Activated naive CD4-positive, alpha-beta T cell treated with anti-CD3 and anti-CD28 coated beads, Interleukin-2, amount 10 ng/mL, durations not matched to agents 7 days and 5 days (primary cell): ENCODE data around the gene ARF5.

Experiments used
- CTCF ChIA-PET: fragments of 350-600 bp; sonication (Branson Sonifier 250); formaldehyde crosslinking; loops from one replicate; lab custom pipeline; 2021; ENCODE audit warnings: antibody characterized with exemption; lab: Charles Lee
- DNase-seq: peaks from one replicate; pipeline ENCODE4 v3.0.0-alpha.2; 2020
- H3K27ac Mint-ChIP-seq: one replicate; pipeline ENCODE4 v1.8.0; 2021; ENCODE audit warnings: mild to moderate bottlenecking, moderate library complexity, mixed read lengths
- H3K27me3 Mint-ChIP-seq: one replicate; pipeline ENCODE4 v1.8.0; 2021; ENCODE audit warnings: mild to moderate bottlenecking, mixed read lengths
- H3K36me3 Mint-ChIP-seq: one replicate; pipeline ENCODE4 v1.8.0; 2021; ENCODE audit warnings: mixed read lengths
- H3K4me1 Mint-ChIP-seq: one replicate; pipeline ENCODE4 v1.8.0; 2021; ENCODE audit warnings: mixed read lengths
- H3K4me3 Mint-ChIP-seq: one replicate; pipeline ENCODE4 v1.8.0; 2021; ENCODE audit warnings: mild to moderate bottlenecking, moderate library complexity, mixed read lengths
- H3K9me3 Mint-ChIP-seq: one replicate; pipeline ENCODE4 v1.8.0; 2021; ENCODE audit warnings: mixed read lengths

ARF5 gene

DNA sequence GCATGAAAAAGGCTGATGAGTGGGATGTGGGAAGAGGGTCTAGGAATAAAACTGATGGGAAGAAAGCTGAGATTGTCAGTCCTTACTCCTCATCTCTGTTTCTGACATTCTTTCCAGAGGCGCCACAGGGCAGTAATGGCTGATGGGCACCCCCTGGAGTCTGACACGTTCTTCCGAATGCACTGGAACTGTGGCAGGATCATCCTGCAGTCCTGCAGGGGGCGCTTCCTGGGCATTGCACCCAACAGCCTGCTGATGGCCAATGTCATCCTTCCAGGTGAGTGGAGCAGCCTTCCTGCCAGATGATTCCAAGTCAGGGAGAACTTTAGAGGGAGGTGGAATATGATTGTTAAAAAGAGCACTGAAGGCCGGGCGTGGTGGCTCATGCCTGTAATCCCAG is 10.1 kb downstream of the ARF5 start:
- Mint-ChIP-seq H3K27ac (no peak overlapping the region), H3K36me3 (no peaks in the 10 kb centered on the region), H3K27me3 (peaks cover 8% of the 10 kb centered on the region), H3K4me1 (no peaks in the 10 kb centered on the region), H3K9me3 (no peaks in the 10 kb centered on the region), H3K4me3 (no peak overlapping the region)
- DNase-seq: no peak
- CTCF ChIA-PET: interaction anchor here (1.3 kb wide), 1 partner anchor 10 kb away, joined by 3 read pairs; the partner anchor contains the start of gene ARF5

DNA sequence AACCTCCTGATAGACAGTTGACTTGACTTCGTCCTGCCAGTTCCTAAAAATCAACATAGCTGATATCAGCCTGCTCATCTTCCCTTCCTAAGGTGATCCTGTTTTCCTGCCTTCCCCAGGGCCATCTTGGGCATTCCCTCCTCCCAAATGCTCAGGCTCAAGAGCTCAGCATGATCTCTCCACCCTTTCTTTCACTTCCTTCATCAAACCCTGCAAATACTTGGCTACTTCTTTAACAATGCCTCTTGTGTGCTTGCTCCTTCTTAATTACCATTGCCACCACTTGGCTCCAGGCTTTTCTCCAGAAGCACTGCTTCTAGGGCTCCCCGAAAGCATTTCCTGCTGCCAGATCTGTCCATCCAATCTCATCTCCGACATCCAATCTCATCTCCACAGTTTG is 12.7 kb downstream of the ARF5 start:
- CTCF ChIA-PET: no interaction called here
- DNase-seq: no peak
- no peaks in the 10 kb centered on the region for H3K36me3 Mint-ChIP-seq
- no peak overlapping the region for H3K27ac Mint-ChIP-seq
- H3K4me1 Mint-ChIP-seq: no peaks in the 10 kb centered on the region
- no peak overlapping the region for H3K4me3 Mint-ChIP-seq
- H3K27me3 Mint-ChIP-seq: peaks cover 5% of the 10 kb centered on the region
- no peaks in the 10 kb centered on the region for H3K9me3 Mint-ChIP-seq

DNA sequence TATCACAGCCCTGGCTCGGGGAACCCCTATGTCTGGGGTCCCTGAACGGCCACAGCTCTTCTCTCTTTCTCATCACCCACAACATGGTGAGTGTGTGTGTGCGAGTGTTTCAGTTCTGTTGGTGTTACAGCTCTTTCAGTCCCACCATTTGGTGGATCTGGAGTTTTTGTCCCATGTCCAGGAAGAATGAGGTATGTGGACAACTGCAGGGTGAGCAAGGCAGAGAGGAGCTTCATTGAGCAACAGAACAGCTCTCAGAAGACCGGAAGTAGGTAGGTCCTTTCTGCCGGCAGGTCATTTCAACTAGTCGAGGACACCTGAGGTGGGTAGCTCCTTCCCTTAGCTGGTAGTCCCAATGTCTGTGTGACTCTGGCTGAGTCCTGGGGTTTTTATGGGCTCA is 20.2 kb downstream of the ARF5 start:
- Mint-ChIP-seq H3K27me3 (peaks cover 17% of the 10 kb centered on the region), H3K9me3 (no peaks in the 10 kb centered on the region), H3K4me1 (no peaks in the 10 kb centered on the region), H3K27ac (no peak overlapping the region), H3K36me3 (no peaks in the 10 kb centered on the region), H3K4me3 (no peak overlapping the region)
- no peak for DNase-seq
- CTCF ChIA-PET: no interaction called here

DNA sequence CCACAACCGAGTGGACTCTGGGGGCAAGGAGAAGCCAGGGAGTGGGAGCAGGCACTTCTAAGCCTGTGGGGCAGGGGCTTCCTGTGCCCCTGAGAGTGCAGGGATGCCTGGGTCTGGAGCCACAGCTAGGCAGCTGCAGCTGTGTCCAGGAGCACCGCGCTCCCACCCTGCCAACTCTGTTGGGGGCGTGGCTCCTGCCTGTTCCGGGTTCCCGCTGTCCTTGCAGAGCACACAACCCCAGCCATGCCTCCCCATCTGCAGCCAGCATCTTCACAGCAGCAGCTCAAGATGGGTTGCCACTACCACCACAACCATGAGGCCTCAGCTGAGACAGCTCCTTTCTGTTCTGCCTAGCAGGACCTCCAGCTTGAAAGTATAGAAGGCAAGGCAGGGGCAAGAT is 21.1 kb downstream of the ARF5 start:
- Mint-ChIP-seq H3K27me3 (peaks cover 26% of the 10 kb centered on the region), H3K4me1 (no peaks in the 10 kb centered on the region), H3K27ac (no peak overlapping the region), H3K4me3 (no peak overlapping the region), H3K9me3 (no peaks in the 10 kb centered on the region), H3K36me3 (no peaks in the 10 kb centered on the region)
- DNase-seq: no peak
- CTCF ChIA-PET: no interaction called here

DNA sequence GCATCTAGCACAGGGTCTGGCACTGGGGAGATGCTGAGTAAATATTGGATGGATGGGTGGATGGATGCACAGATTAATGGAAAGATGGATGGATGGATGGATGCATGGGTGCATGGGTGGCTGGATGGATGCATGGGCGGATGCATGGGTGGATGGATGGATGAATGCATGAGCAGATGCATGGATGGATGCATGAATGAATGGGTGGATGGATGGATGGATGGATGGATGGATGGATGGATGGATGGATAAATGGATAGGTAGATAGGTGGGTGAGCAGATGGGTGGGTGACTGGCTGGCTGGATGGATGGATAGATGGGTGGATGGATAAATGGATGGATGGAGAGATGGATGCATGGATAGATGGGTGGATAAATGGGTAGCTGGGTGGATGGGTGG is 24.1 kb downstream of the ARF5 start:
- CTCF ChIA-PET: no interaction called here
- DNase-seq: no peak
- no peak overlapping the region for H3K27ac Mint-ChIP-seq
- no peaks in the 10 kb centered on the region for H3K36me3 Mint-ChIP-seq
- peaks cover 55% of the 10 kb centered on the region for H3K27me3 Mint-ChIP-seq
- H3K9me3 Mint-ChIP-seq: no peaks in the 10 kb centered on the region
- H3K4me3 Mint-ChIP-seq: no peak overlapping the region
- H3K4me1 Mint-ChIP-seq: no peaks in the 10 kb centered on the region

DNA sequence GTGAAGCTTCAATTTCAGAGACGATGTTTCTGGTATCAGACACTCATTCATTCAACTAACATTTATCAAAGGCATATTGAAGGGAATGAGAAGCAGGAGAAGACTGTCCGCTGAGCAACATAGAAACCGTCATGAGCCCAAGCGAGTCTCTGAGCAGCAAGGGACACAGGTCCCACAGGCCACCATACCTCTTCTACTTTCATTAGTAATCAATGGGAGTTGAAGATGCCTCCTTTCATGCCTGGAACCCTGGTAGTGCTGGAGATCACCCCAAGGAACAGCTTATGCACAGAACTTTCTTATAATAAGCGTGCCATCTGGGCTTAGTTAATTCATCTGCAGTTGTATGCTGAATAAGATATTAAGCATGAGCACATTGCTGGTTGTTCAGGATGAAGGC is 28.5 kb downstream of the ARF5 start:
- Mint-ChIP-seq H3K4me1 (no peaks in the 10 kb centered on the region), H3K27me3 (peaks cover 94% of the 10 kb centered on the region), H3K9me3 (no peaks in the 10 kb centered on the region), H3K36me3 (no peaks in the 10 kb centered on the region), H3K4me3 (no peak overlapping the region), H3K27ac (no peak overlapping the region)
- no peak for DNase-seq
- CTCF ChIA-PET: interaction anchor here (1.7 kb wide), 1 partner anchor 12 kb away, joined by 4 read pairs; no protein-coding TSS in a partner anchor

DNA sequence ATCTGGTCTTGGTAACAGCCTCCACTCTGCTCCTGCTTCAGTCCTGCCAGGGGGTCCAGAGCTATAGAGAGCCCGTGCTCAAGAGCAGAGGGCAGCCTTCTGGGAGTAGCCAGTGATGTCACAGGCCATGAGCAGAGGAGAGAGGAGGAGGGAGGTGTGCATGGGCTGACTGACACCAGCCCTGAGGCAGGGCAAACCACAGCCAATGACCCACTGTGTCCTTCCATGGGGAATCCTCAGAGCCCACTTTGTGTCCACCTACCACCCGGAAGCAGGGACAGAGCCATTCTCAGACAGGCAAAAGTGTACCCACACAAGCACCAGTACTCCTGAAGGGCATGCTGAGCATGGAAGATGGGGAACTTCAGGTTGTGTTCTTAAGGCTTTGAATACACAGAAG is 29.8 kb downstream of the ARF5 start, which contains the start of gene PAX4:
Gene PAX4, minus strand, starts transcription at position 101 of the 400 bp plus-strand sequence. CDS start 2,214 bp downstream, outside the sequence.
- H3K36me3 Mint-ChIP-seq: no peaks in the 10 kb centered on the region

DNA sequence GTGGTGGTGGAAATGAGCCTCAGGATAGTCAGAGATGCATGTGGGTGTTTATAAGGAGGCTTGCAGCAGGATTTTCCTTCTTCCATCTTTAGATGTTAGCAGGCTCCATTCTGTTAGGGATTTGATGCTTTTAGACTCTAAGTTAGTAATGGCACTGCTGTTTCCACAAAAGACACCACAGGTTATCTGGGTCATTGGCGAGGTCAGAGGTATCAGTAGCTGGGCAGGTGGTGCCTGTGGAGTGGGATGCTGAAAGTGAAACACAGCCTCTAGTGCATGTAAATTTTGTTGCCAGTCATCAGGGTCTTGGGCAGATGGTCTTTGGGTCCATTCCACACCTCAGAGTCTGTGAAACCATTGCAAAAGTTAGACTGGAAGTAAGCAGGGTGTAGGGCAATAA is 30.6 kb downstream of the ARF5 start:
- no peak for DNase-seq
- no peaks in the 10 kb centered on the region for H3K36me3 Mint-ChIP-seq
- H3K27me3 Mint-ChIP-seq: peaks cover 79% of the 10 kb centered on the region
- CTCF ChIA-PET: no interaction called here
- no peaks in the 10 kb centered on the region for H3K9me3 Mint-ChIP-seq
- H3K4me1 Mint-ChIP-seq: no peaks in the 10 kb centered on the region
- H3K4me3 Mint-ChIP-seq: no peak overlapping the region
- no peak overlapping the region for H3K27ac Mint-ChIP-seq

More for the DNA sequence above, 29.8 kb downstream of the ARF5 start, which contains the start of gene PAX4:
- no peaks in the 10 kb centered on the region for H3K4me1 Mint-ChIP-seq
- CTCF ChIA-PET: no interaction called here
- no peak within 1 kb of the TSS for H3K27ac Mint-ChIP-seq
- no peak within 1 kb of the TSS for H3K4me3 Mint-ChIP-seq
- H3K27me3 Mint-ChIP-seq: peaks cover 85% of the 10 kb centered on the region
- no peaks in the 10 kb centered on the region for H3K9me3 Mint-ChIP-seq
- DNase-seq: no peak

DNA sequence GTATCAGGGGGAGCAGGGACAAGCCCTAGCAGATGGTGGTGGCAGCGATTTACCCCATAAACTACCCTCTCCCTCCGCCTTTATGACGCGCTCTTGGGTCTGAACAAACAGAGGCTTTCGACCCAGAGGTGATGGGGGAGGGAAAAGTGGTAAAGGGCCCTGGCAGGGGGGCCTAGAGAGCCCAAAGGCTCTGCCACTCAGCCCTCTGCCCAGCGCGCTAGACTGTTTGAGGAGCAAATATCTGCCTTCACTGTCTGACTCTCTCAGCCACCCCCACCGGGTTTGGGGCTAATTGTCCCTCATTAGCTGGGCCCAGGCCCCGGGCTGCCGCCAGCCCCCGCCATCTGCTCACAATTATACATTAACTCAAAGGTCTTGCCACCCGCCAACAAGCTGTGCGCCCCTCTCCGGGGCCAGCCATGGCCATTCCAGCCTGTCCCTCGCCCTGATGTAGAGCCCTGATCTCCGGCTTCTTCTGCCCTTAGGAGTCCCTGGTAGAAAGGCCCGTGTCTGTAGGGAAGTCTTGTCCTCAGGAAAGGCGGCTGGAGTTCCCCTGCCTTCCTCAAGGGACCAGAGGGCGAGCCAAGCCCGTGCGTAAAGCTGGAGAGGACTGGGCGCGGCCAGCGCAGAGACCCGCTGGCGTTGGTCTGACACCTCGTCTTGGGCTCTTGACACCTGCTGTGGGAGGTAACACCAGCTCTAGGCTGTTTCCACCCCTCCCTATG is 31.6 kb downstream of the ARF5 start:
- Mint-ChIP-seq H3K36me3 (no peaks in the 10 kb centered on the region), H3K27me3 (peaks cover 78% of the 10 kb centered on the region), H3K9me3 (no peaks in the 10 kb centered on the region), H3K27ac (no peak overlapping the region), H3K4me3 (no peak overlapping the region), H3K4me1 (no peaks in the 10 kb centered on the region)
- CTCF ChIA-PET: no interaction called here
- no peak for DNase-seq

DNA sequence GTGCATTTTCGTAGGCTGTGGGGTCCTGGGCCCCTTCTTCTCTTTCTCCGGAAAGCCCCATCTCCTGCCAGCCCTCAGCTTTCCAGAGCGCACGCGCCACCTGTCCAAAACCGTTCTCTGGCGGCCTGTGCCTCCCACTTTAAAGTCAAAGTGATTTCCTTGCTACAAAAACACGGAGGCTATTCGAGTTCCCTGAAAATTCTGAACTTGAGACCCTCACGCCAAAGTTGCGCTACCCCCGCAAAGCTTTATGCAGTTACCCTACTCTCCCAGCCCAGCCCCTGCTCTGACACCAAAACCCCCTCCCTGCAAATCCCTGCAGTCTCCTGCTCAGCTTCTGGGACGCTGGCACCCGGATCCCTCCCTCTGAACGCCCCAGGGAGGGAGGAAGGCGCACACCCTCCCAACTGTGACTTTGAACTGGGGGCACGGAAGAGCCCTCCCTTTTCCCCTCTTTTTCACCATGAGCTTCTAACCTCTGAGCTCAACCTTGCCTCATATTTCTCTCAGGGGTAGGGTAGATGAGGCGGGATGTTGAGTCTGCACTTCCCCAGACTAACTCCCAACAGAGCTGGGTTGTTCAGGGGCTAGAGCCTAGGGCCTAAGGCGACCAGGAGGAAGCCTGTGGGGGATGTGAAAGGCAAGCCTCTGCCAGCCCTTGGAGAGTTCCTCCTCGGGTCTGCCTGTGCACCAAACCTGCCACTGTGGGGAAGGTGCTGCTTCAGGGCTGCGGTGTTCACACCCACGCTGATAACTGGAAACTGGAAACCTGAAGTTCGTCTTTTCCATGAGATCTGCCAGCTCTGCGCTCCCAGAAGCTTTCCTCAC is 32.4 kb downstream of the ARF5 start:
- Mint-ChIP-seq H3K27ac (no peak overlapping the region), H3K27me3 (peaks cover 70% of the 10 kb centered on the region), H3K4me3 (no peak overlapping the region), H3K9me3 (no peaks in the 10 kb centered on the region), H3K36me3 (no peaks in the 10 kb centered on the region), H3K4me1 (no peaks in the 10 kb centered on the region)
- no peak for DNase-seq
- CTCF ChIA-PET: no interaction called here

DNA sequence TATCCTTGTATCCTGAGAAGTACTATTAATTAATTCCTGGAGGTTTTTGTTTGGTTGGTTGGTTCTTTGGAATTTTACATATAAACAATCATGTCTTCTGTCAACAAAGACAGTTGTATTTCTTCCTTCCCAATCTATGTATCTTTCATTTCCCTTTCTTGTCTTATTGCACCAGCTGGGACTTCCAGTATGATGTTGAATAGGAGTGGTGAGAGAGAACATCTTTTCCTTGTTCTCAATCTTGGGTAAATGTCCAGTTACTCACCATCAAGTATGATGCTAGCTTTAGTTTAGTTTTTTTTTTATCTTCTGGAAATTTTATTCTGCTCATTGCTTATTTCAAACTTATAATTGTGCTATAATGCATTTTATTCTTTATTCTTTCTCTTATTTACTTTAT is 37.1 kb downstream of the ARF5 start:
- Mint-ChIP-seq H3K9me3 (no peaks in the 10 kb centered on the region), H3K27me3 (peaks cover 44% of the 10 kb centered on the region), H3K27ac (no peak overlapping the region), H3K4me1 (no peaks in the 10 kb centered on the region), H3K36me3 (no peaks in the 10 kb centered on the region), H3K4me3 (no peak overlapping the region)
- DNase-seq: no peak
- CTCF ChIA-PET: no interaction called here

DNA sequence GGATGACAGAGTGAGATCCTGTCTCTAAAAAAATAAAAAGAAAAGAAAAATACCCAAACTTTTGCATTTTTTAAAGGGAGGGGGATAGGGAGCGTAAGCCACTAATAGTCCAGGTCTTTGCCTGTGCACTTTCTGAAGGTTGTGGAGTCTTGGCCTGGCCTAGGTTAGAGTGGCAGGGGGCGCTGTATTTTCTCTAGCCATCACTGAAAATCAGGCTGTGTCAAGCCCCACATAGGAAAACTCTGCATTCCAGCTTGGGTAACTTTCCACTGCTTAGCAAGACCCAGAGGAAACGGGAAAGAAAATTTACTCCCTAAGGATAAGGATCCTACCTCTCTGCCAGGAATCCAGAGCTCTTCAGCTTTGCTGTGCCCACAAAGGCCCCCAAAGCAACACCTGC is 40.2 kb downstream of the ARF5 start:
- Mint-ChIP-seq H3K4me1 (no peaks in the 10 kb centered on the region), H3K4me3 (no peak overlapping the region), H3K36me3 (no peaks in the 10 kb centered on the region), H3K27ac (no peak overlapping the region), H3K9me3 (no peaks in the 10 kb centered on the region), H3K27me3 (peaks cover 46% of the 10 kb centered on the region)
- DNase-seq: no peak
- CTCF ChIA-PET: interaction anchor here (1.0 to 1.4 kb wide), 3 partner anchors 13 to 581 kb away, joined by 3 to 5 read pairs (median 4); no protein-coding TSS in a partner anchor

DNA sequence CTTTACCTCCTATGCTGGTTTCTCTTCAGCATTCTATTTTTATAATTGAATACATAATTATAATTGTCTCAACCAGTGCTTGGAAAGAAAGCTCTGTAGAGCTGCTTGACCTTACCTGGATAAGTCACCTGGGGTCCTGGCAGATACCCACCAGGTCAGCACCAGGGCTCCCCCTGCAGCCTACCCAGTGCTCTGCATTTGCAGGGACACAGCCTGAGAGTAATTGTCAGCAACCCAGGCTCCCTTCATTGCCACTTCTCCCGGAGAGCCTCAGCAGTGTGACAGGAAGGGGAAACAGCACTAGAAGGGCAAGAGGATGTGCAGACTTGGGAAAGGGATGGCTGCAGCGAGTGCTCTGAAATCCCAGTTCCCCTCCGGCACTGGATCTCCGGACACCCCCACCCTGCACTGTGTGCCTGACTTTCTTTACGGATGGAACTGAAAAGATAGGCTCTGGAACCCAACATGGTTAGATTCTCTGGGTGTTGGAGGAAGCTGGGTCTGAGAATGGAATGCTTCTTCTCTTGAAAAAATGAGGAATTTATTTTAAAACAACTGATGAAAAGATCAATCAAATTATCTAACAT is 41.1 kb downstream of the ARF5 start:
- H3K36me3 Mint-ChIP-seq: no peaks in the 10 kb centered on the region
- DNase-seq: peak; percentile 49
- no peak overlapping the region for H3K4me3 Mint-ChIP-seq
- CTCF ChIA-PET: interaction anchor here (0.6 to 1.4 kb wide), 4 partner anchors 14 to 580 kb away, joined by 3 to 5 read pairs (median 4); no protein-coding TSS in a partner anchor
- no peaks in the 10 kb centered on the region for H3K4me1 Mint-ChIP-seq
- peaks cover 42% of the 10 kb centered on the region for H3K27me3 Mint-ChIP-seq
- H3K27ac Mint-ChIP-seq: no peak overlapping the region
- no peaks in the 10 kb centered on the region for H3K9me3 Mint-ChIP-seq

DNA sequence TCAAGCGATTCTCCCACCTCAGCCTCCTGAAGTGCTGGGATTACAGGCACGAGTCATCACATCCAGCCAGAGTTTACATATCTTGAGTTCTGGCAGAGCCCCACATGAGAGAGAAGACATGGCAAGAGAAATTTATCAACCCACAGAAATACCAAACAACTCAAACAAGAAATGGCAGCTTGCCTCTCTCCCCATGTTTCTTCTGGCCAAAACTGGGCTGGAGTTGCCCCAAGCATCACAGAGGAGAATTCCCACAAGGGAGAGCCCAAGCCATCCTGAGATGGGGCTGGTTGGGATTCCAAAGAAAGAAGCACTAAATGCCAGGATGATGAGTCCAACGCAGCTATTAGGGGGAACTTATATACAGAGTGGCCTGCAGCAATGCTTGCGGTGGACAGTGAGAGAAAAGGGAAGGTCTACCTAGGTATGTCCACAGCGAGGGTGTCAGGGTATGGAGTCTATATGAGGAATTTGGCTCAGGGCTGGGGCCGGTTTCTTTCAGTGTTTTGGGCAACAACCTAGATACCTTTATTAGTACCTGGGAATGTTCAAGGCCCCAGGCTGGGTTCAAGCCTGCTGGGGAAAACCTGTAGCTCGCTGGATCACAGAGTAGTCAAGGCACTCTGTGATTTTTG is 44.2 kb downstream of the ARF5 start:
- Mint-ChIP-seq H3K36me3 (no peaks in the 10 kb centered on the region), H3K27me3 (peaks cover 44% of the 10 kb centered on the region), H3K4me3 (no peak overlapping the region), H3K4me1 (no peaks in the 10 kb centered on the region), H3K9me3 (no peaks in the 10 kb centered on the region), H3K27ac (no peak overlapping the region)
- no peak for DNase-seq
- CTCF ChIA-PET: interaction anchor here (0.6 kb wide), 1 partner anchor 164 kb away, joined by 3 read pairs; no protein-coding TSS in a partner anchor
